Trophoblast cell (in vitro differentiated cells and primary cell): ENCODE data around the gene IL10.
A peak's percentile ranks its signal among the peaks of the same experiment; 100 is the strongest.
"Not testable (repeated sequence)": the region's sequence is repeated elsewhere in the genome, so short reads cannot be mapped to it uniquely, and the experiment has no call there.

Source experiments
- DNase-seq, 2 donors: peaks; one replicate each; pipeline ENCODE4 v3.0.0-alpha.2; 2016
- H2AFZ ChIP-seq: 2 replicates; pipeline ENCODE4 v1.6.1; 2013; ENCODE audit warnings: low read length, moderate library complexity, mild to moderate bottlenecking; ENCODE audit not compliant: insufficient read depth, poor library complexity
- H2AK5ac ChIP-seq: 2 replicates; pipeline ENCODE4 v1.6.1; 2013; ENCODE audit warnings: mild to moderate bottlenecking, low read length
- H2BK120ac ChIP-seq: 2 replicates; pipeline ENCODE4 v1.6.1; 2013; ENCODE audit warnings: low read length, mild to moderate bottlenecking, moderate library complexity; ENCODE audit not compliant: insufficient read depth, poor library complexity
- H2BK12ac ChIP-seq: 2 replicates; pipeline ENCODE4 v1.6.1; 2013; ENCODE audit warnings: mild to moderate bottlenecking, low read length, moderate library complexity
- H2BK5ac ChIP-seq: 2 replicates; pipeline ENCODE4 v1.6.1; 2013; ENCODE audit warnings: low read length, low read depth, moderate library complexity, mild to moderate bottlenecking; ENCODE audit not compliant: poor library complexity
- H3K14ac ChIP-seq: 2 replicates; pipeline ENCODE4 v1.6.1; 2013; ENCODE audit warnings: mild to moderate bottlenecking, low read length
- H3K18ac ChIP-seq: 2 replicates; pipeline ENCODE4 v1.6.1; 2013; ENCODE audit warnings: mild to moderate bottlenecking, low read length
- H3K23ac ChIP-seq: 2 replicates; pipeline ENCODE4 v1.6.1; 2013; ENCODE audit warnings: low read length
- H3K27ac ChIP-seq: 2 replicates; pipeline ENCODE4 v1.5.1; 2013; ENCODE audit warnings: low read depth, mild to moderate bottlenecking, inconsistent platforms, low read length, moderate library complexity
- H3K27me3 ChIP-seq: 2 replicates; pipeline ENCODE4 v1.6.1; 2013; ENCODE audit warnings: inconsistent platforms, mild to moderate bottlenecking, low read length, moderate library complexity; ENCODE audit not compliant: insufficient read depth
- H3K36me3 ChIP-seq, 2 experiments: 1 replicate in 1 of 2; 2 replicates in 1 of 2; pipeline ENCODE4 v1.6.1; 2013; ENCODE audit warnings: low read length in 2 of 2, mild to moderate bottlenecking in 2 of 2, moderate library complexity in 1 of 2; ENCODE audit not compliant: insufficient read depth in 2 of 2, control insufficient read depth in 1 of 2
- H3K4ac ChIP-seq: 2 replicates; pipeline ENCODE4 v1.6.1; 2013; ENCODE audit warnings: low read depth, mild to moderate bottlenecking, low read length, moderate library complexity
- H3K4me1 ChIP-seq, 2 experiments: 1 replicate in 1 of 2; 2 replicates in 1 of 2; pipeline ENCODE4 v1.6.1; 2013; ENCODE audit warnings: low read length in 2 of 2, mild to moderate bottlenecking in 2 of 2, moderate library complexity in 1 of 2; ENCODE audit not compliant: insufficient read depth in 2 of 2, control insufficient read depth in 1 of 2
- H3K4me2 ChIP-seq: 2 replicates; pipeline ENCODE4 v1.6.1; 2013; ENCODE audit warnings: inconsistent platforms, mild to moderate bottlenecking, low read length, moderate library complexity
- H3K4me3 ChIP-seq: 2 replicates; pipeline ENCODE4 v1.5.1; 2013; ENCODE audit warnings: mild to moderate bottlenecking, low read depth, low read length, inconsistent platforms
- H3K79me1 ChIP-seq: one replicate; pipeline ENCODE4 v1.6.1; 2013; ENCODE audit warnings: low read length
- H3K79me2 ChIP-seq: 2 replicates; pipeline ENCODE4 v1.6.1; 2013; ENCODE audit warnings: low read length, mild to moderate bottlenecking; ENCODE audit not compliant: control insufficient read depth, insufficient read depth, poor library complexity
- H3K9ac ChIP-seq: 2 replicates; pipeline ENCODE4 v1.6.1; 2013; ENCODE audit warnings: mild to moderate bottlenecking, low read length
- H3K9me3 ChIP-seq: 2 replicates; pipeline ENCODE4 v1.6.1; 2013; ENCODE audit warnings: low read depth, mild to moderate bottlenecking, control low read depth, inconsistent platforms, low read length; ENCODE audit not compliant: insufficient read depth
- H4K12ac ChIP-seq: 2 replicates; pipeline ENCODE4 v1.6.1; 2013; ENCODE audit warnings: low read depth, mild to moderate bottlenecking, low read length, moderate library complexity
- H4K8ac ChIP-seq: 2 replicates; pipeline ENCODE4 v1.6.1; 2013; ENCODE audit warnings: low read depth, mild to moderate bottlenecking, low read length, moderate library complexity
- H4K91ac ChIP-seq: one replicate; pipeline ENCODE4 v1.6.1; 2013; ENCODE audit warnings: low read depth, mild to moderate bottlenecking, low read length, moderate library complexity
- WGBS: extraction: QIAGEN DNeasy Blood & Tissue Kit; methylation state at CpG from one replicate; pipeline ENCODE4 v1.1.7; 2013; ENCODE audit warnings: missing lambda C conversion rate; ENCODE audit not compliant: insufficient read length, insufficient coverage; ENCODE audit errors: extremely low coverage; 5-methylcytosine and 5-hydroxymethylcytosine counted together

The IL10 gene

GRCh38 chr1:206765771-206766170, 6.5 kb downstream of the IL10 start:
- H3K27me3 ChIP-seq, H3K27ac ChIP-seq, H3K4me2 ChIP-seq, H3K23ac ChIP-seq, H2BK5ac ChIP-seq, H3K79me1 ChIP-seq, H3K4ac ChIP-seq, H3K79me2 ChIP-seq, H3K4me3 ChIP-seq, H3K4me1 ChIP-seq, H3K18ac ChIP-seq, H4K91ac ChIP-seq, H3K36me3 ChIP-seq, H2BK12ac ChIP-seq, H3K9ac ChIP-seq, H3K9me3 ChIP-seq, H2AK5ac ChIP-seq, H3K14ac ChIP-seq, H4K8ac ChIP-seq, H4K12ac ChIP-seq, H2BK120ac ChIP-seq, DNase-seq, H2AFZ ChIP-seq: not testable (repeated sequence)
- no CpG with 5 or more reads among the region's 1 CpG for WGBS

DNA sequence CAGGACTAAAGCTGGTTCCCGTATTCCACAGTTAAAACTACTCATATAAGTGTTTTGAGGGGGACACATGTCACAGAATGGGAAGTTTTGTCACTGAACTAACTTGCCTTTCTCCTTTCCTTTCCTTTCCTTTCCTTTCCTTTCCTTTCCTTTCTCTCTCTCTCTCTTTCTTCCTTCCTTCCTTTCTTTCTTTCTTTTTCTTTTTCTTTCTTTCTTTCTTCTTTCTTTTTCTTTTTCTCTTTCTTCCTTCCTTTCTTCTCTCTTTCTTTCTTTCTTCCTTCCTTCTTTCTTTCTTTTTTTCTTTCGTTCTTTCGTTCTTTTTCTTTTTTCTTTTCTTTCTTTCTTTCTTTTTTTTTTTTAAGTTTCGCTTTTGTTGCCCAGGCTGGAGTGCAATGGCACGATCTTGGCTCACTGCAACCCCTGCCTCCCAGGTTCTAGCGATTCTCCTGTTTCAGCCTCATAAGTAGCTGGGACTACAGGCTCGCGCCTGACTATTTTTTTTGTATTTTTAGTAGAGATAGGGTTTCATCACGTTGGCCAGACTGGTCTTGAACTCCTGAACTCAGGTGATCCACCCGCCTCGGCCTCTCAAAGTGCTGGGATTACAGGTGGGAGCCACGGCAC, 9.4 kb downstream of the IL10 start:
- H3K27me3 ChIP-seq, H3K36me3 ChIP-seq, H2AFZ ChIP-seq, H3K4me2 ChIP-seq, H2BK5ac ChIP-seq, H3K4me3 ChIP-seq, H3K4me1 ChIP-seq, H3K14ac ChIP-seq, H3K4ac ChIP-seq, H2AK5ac ChIP-seq, H3K18ac ChIP-seq, H2BK120ac ChIP-seq, H3K79me2 ChIP-seq, H3K27ac ChIP-seq, H4K12ac ChIP-seq, H3K23ac ChIP-seq, H3K9ac ChIP-seq, DNase-seq, H4K8ac ChIP-seq, H3K9me3 ChIP-seq, H2BK12ac ChIP-seq, H3K79me1 ChIP-seq, H4K91ac ChIP-seq: not testable (repeated sequence)
- WGBS: no CpG with 5 or more reads among the region's 12 CpGs

DNA sequence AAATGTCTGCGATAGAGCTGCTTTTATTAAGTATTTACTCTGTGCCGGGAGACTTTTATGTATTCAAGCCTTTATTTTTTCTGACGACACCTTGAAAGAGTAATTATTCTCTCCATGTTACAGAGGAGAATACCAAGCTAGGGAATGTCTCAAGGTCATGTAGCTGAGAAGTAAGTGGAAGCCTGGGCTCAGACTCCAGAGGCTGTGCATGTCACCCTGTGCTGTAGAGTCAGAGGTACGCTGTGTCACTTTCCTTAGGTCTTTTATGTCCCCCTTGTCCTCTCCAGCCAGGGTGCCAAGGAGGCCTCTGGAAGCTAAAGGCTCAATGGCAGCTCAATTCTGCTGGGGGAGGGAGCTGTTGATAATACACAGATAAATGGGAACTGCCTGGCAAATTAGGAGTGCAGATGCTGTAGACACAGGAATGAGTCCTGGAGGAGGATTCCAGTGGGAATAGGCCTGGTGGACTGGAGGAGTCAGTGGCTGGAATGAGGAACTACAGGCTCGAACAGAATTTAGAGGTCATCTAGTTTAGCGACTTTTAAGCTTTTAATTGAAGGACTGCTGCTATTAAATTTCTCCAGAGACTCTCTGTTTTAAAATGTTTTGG, 11.0 kb downstream of the IL10 start:
- H4K12ac ChIP-seq: no peak overlapping the region
- no peak overlapping the region for H3K9ac ChIP-seq
- no peaks in the 10 kb centered on the region for H3K27me3 ChIP-seq
- no peaks in the 10 kb centered on the region for H3K36me3 ChIP-seq
- H4K91ac ChIP-seq: no peak overlapping the region
- no peak overlapping the region for H3K4ac ChIP-seq
- peaks cover under 1 to 6% of the 10 kb centered on the region in 2 experiments for H3K4me1 ChIP-seq
- no peak overlapping the region for H2BK120ac ChIP-seq
- H3K27ac ChIP-seq: no peak overlapping the region
- H3K14ac ChIP-seq: no peak overlapping the region
- H3K18ac ChIP-seq: no peak overlapping the region
- H2AFZ ChIP-seq: no peak overlapping the region
- peak in 1 of 2 donors; percentile 46 for DNase-seq
- no peaks in the 10 kb centered on the region for H3K79me1 ChIP-seq
- no peak overlapping the region for H4K8ac ChIP-seq
- no peak overlapping the region for H2AK5ac ChIP-seq
- no peak overlapping the region for H3K4me3 ChIP-seq
- H3K9me3 ChIP-seq: no peaks in the 10 kb centered on the region
- H2BK5ac ChIP-seq: no peak overlapping the region
- H3K79me2 ChIP-seq: no peaks in the 10 kb centered on the region
- H3K4me2 ChIP-seq: no peak overlapping the region
- H3K23ac ChIP-seq: no peak overlapping the region
- H2BK12ac ChIP-seq: no peak overlapping the region
- WGBS: no CpG with 5 or more reads among the region's 6 CpGs

DNA sequence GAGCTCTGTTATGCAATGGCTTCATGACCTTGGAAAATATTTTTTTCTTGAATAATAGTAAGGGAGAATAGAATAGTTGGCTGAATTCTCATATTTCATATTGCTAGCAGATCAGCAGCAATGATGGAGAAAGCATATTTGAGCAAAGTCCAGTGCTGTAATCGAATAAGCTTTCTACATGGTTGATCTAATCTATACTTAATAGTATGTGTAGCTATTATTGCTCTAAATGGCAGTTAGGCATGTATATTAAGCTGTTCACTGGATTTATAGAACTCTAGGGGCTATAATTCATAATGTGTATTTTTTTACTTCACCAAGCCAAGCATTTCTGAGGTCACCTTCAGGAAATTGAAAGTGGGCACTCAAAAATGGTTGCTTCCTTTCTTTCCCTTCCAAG, 11.7 kb downstream of the IL10 start:
- Histone ChIP-seq H3K18ac (no peak overlapping the region), H3K4me2 (no peak overlapping the region), H3K4me3 (no peak overlapping the region), H3K36me3 (no peaks in the 10 kb centered on the region), H3K27me3 (no peaks in the 10 kb centered on the region), H3K4ac (no peak overlapping the region), H3K9me3 (no peaks in the 10 kb centered on the region), H2BK12ac (no peak overlapping the region), H3K79me1 (no peaks in the 10 kb centered on the region), H3K4me1 (peaks cover 0 to 3% of the 10 kb centered on the region in 2 experiments), H4K12ac (no peak overlapping the region), H3K23ac (no peak overlapping the region), H3K9ac (no peak overlapping the region), H3K79me2 (no peaks in the 10 kb centered on the region), H2AFZ (no peak overlapping the region), H2BK5ac (no peak overlapping the region), H3K14ac (no peak overlapping the region), H3K27ac (no peak overlapping the region), H4K91ac (no peak overlapping the region), H2AK5ac (no peak overlapping the region), H4K8ac (no peak overlapping the region), H2BK120ac (no peak overlapping the region)
- no CpG with 5 or more reads among the region's 1 CpG for WGBS
- DNase-seq: no peak
